PC-3 (cell line): Measurements from ENCODE around the gene NTHL1. TPM values are rescaled to one million over a fixed set of nuclear protein-coding genes. Genes with fewer than 3 reads are reported as not detected.

Experiments used
- ATAC-seq: fragments of 200-7000 bp; cut with Tn5 transposase; 2 replicates; pipeline ENCODE4 v1.9.1; 2020; ENCODE audit warnings: mild to moderate bottlenecking, moderate library complexity
- BruUV-seq: library from RNA; stranded (reverse); fragments of 400-500 nt; replicated peaks from 2 replicates; lab custom pipeline; 2021; lab: Mats Ljungman, UMichigan
- CTCF ChIA-PET: fragments of 300-600 bp; sonication (Branson Sonifier 250); formaldehyde crosslinking; loops from one replicate; lab custom pipeline; 2022; ENCODE audit warnings: antibody characterized with exemption; lab: Charles Lee
- POLR2A ChIA-PET: fragments of 300-600 bp; sonication (Branson Sonifier 250); formaldehyde crosslinking; loops from one replicate; lab custom pipeline; 2022; ENCODE audit warnings: antibody characterized with exemption; ENCODE audit not compliant: unreplicated experiment; lab: Charles Lee
- DNase-seq: peaks from one replicate; pipeline ENCODE4 v3.0.0-alpha.2; 2015
- H2AFZ ChIP-seq: fragments of 300-600 bp; sonication (generic); 2 replicates; pipeline ENCODE4 v1.6.0; 2016; ENCODE audit warnings: antibody characterized with exemption, low read length
- H3F3A ChIP-seq: fragments of 300-600 bp; sonication (generic); one replicate; pipeline ENCODE4 v1.6.0; 2017; ENCODE audit warnings: antibody characterized with exemption, low read length, control low read depth, mild to moderate bottlenecking; ENCODE audit not compliant: unreplicated experiment
- H3K27ac ChIP-seq: fragments of 300-600 bp; sonication (generic); 2 replicates; pipeline ENCODE4 v1.5.1; 2016; ENCODE audit warnings: mild to moderate bottlenecking, low read length
- H3K27me3 ChIP-seq: fragments of 300-600 bp; sonication (generic); 2 replicates; pipeline ENCODE4 v1.6.1; 2016; ENCODE audit warnings: low read length, mixed read lengths
- H3K36me3 ChIP-seq: fragments of 300-600 bp; sonication (generic); 2 replicates; pipeline ENCODE4 v1.6.1; 2016; ENCODE audit warnings: low read depth, mixed run types, low read length, mixed read lengths
- H3K4me1 ChIP-seq: fragments of 300-600 bp; sonication (generic); 2 replicates; pipeline ENCODE4 v1.5.1; 2016; ENCODE audit warnings: low read length; ENCODE audit not compliant: insufficient read depth
- H3K4me2 ChIP-seq: fragments of 300-600 bp; sonication (generic); 2 replicates; pipeline ENCODE4 v1.6.0; 2016; ENCODE audit warnings: low read length
- H3K4me3 ChIP-seq: fragments of 300-600 bp; sonication (generic); 2 replicates; pipeline ENCODE4 v1.5.1; 2016; ENCODE audit warnings: mild to moderate bottlenecking, low read length, mixed read lengths
- H3K79me2 ChIP-seq: fragments of 300-600 bp; sonication (generic); 2 replicates; pipeline ENCODE4 v1.6.1; 2017; ENCODE audit warnings: low read length, mixed read lengths
- H3K9ac ChIP-seq: fragments of 300-600 bp; sonication (generic); 2 replicates; pipeline ENCODE4 v1.6.0; 2016; ENCODE audit warnings: mild to moderate bottlenecking, low read length
- H3K9me2 ChIP-seq: fragments of 300-600 bp; sonication (generic); replicated peaks from 2 replicates; pipeline ENCODE4 v1.6.1; 2016; ENCODE audit warnings: mixed run types, low read length, mixed read lengths
- H3K9me3 ChIP-seq: fragments of 300-600 bp; sonication (generic); 2 replicates; pipeline ENCODE4 v1.6.1; 2016; ENCODE audit warnings: low read length, mixed read lengths
- H4K20me1 ChIP-seq: fragments of 300-600 bp; sonication (generic); 2 replicates; pipeline ENCODE4 v1.6.1; 2016; ENCODE audit warnings: low read length, mixed read lengths
- CTCF ChIP-seq: fragments of 300-600 bp; sonication (generic); conservative IDR thresholded peaks from 2 replicates; pipeline ENCODE4 v1.5.1; 2017; ENCODE audit warnings: antibody characterized with exemption, low read depth, mild to moderate bottlenecking, low read length
- EZH2 ChIP-seq: fragments of 300-600 bp; sonication (generic); IDR thresholded peaks from one replicate; pipeline ENCODE4 v1.6.1; 2017; ENCODE audit warnings: antibody characterized with exemption, mild to moderate bottlenecking, low read length; ENCODE audit not compliant: unreplicated experiment
- EZH2phosphoT487 ChIP-seq: fragments of 300-600 bp; sonication (generic); IDR thresholded peaks from 2 replicates; pipeline ENCODE4 v1.6.1; 2018; ENCODE audit warnings: mild to moderate bottlenecking, antibody characterized with exemption, low read length, borderline replicate concordance
- intact Hi-C: fragments of 100-400 bp; cut with micrococcal nuclease; formaldehyde crosslinking; loops from 2 replicates; pipeline ENCODE4 v1.9.0; 2023
- total RNA-seq: library from RNA; depleted of rRNA; stranded (reverse); fragments of >200 nt; gene quantifications from 2 replicates; pipeline ENCODE4 v1.2.3, GENCODE V29; 2014

The NTHL1 gene
- total RNA-seq, 1 experiment from 2014 or later, result 90.1 TPM

- DNase-seq (peak; percentile 43), ATAC-seq (peak; percentile 12)
- H3K4me1 ChIP-seq, result peaks cover 24% of the 10 kb centered on the region
- H3F3A ChIP-seq, result no peaks in the 10 kb centered on the region
- no peaks in the 10 kb centered on the region for H4K20me1 ChIP-seq
- peak overlapping the region; percentile 87 for H3K4me3 ChIP-seq
- H2AFZ ChIP-seq, result 0 out of 2 replicates have a peak overlapping the region, but pooled peaks have one; percentile 48
- ChIA-PET CTCF (interaction anchor here (0.7 to 1.5 kb wide), 2 partner anchors 23 to 29 kb away, joined by 3 to 4 read pairs; no protein-coding TSS in a partner anchor), POLR2A (no interaction called here)
- H3K9ac ChIP-seq, result peak overlapping the region; percentile 77
- H3K27ac ChIP-seq, result peak overlapping the region; percentile 56
- BruUV-seq, result TSS peak; percentile 61
- H3K9me3 ChIP-seq, result no peaks in the 10 kb centered on the region
- intact Hi-C loops, result no loop called here
- H3K27me3 ChIP-seq, result no peaks in the 10 kb centered on the region
- no peaks in the 10 kb centered on the region for H3K36me3 ChIP-seq
- 0 out of 2 replicates have a peak, but pooled peaks have one; percentile 17 for TF ChIP-seq CTCF
- no peak for TF ChIP-seq EZH2
- H3K9me2 ChIP-seq, result no peaks in the 10 kb centered on the region
- peaks cover 29% of the 10 kb centered on the region for H3K79me2 ChIP-seq
- peak overlapping the region; percentile 99 for H3K4me2 ChIP-seq
Observed at GRCh38 chr16:2027024-2028010, 20.3 kb downstream of the NTHL1 start.

DNA sequence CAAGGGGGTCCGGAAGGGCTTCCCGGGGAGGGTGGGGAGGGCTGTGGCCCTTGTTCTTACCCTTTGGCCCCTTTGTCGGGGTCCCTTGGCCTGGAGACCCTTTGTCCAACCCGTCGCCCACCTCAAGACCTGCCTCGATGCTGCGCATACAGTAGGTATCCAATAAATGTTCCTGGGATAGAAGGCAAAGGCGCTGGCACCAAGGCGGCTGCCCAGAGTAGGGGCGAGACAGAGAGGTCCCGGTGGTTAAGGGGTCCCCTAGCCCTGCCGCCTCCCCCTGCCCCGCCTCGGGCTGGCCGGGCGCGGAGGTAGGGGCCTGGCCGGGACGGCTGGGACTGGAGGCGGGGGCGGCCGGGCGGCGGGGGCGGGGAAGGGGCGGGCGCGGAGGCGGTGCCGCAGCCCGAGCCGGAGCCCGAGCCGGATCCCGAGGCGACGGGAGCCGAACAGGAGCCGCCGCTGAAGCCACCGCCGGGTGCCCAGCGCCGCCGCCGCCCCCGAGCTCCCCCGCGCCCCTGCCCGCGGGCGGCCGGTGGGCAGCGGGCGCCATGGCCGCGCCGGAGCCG, 21.1 kb downstream of the NTHL1 start, which contains the start of gene NHERF2:
Gene NHERF2 (plus strand): TSS at position 442 of the 563 bp plus-strand sequence. CDS start 104 bp downstream, at position 546.
- peak within 1 kb of the TSS; percentile 99 for H3K4me2 ChIP-seq
- peak within 1 kb of the TSS; percentile 87 for H3K4me3 ChIP-seq
- no peaks in the 10 kb centered on the region for H3K9me3 ChIP-seq
- no TSS peak for BruUV-seq
- CTCF ChIA-PET, result interaction anchor here (1.5 kb wide), 1 partner anchor 23 kb away, joined by 4 read pairs; no protein-coding TSS in a partner anchor
- TF ChIP-seq EZH2phosphoT487 (no peak), EZH2 (no peak), CTCF (no peak)
- intact Hi-C loops, result no loop called here
- H3K79me2 ChIP-seq, result peaks cover 29% of the 10 kb centered on the region
- no peaks in the 10 kb centered on the region for H3K9me2 ChIP-seq
- H3F3A ChIP-seq, result no peaks in the 10 kb centered on the region
- peak; percentile 37 for DNase-seq
- H3K4me1 ChIP-seq, result peaks cover 21% of the 10 kb centered on the region
- peak within 1 kb of the TSS; percentile 77 for H3K9ac ChIP-seq
- POLR2A ChIA-PET, result no interaction called here
- peak; percentile 31 for ATAC-seq
- H4K20me1 ChIP-seq, result no peaks in the 10 kb centered on the region
- H3K27ac ChIP-seq, result peak within 1 kb of the TSS; percentile 56
- no peaks in the 10 kb centered on the region for H3K36me3 ChIP-seq
- H2AFZ ChIP-seq, result 0 out of 2 replicates have a peak within 1 kb of the TSS, but pooled peaks have one; percentile 48
- no peaks in the 10 kb centered on the region for H3K27me3 ChIP-seq
